HepG2 (cell line): ENCODE data around the gene PSORS1C2. TPM values are rescaled to one million over a fixed set of nuclear protein-coding genes. Genes with fewer than 3 reads are reported as not detected.

Experiments
- ATAC-seq: fragments of 200-7000 bp; cut with Tn5 transposase; 3 replicates; pipeline ENCODE4 v1.9.1; 2020; ENCODE audit warnings: mild to moderate bottlenecking, moderate library complexity
- BruUV-seq: library from RNA; stranded (reverse); fragments of 400-500 nt; replicated peaks from 2 replicates; lab custom pipeline; 2021; lab: Mats Ljungman, UMichigan
- CTCF ChIA-PET: fragments of 300-600 bp; formaldehyde crosslinking; extraction: SDS; loops from one replicate; lab custom pipeline; 2021; ENCODE audit warnings: low total read pairs, inconsistent platforms, low intra/inter-chr PET ratio; lab: Yijun Ruan, JAX
- POLR2A ChIA-PET: fragments of 350-600 bp; sonication (Branson Sonifier 250); formaldehyde crosslinking; loops from one replicate; lab custom pipeline; 2020; ENCODE audit warnings: antibody characterized with exemption, inconsistent platforms; lab: Yijun Ruan, JAX
- DNase-seq: peaks from one replicate; pipeline ENCODE4 v3.0.0-alpha.2; 2015; ENCODE audit warnings: low spot score
- FAIRE-seq: peaks from 3 replicates; lab custom pipeline; 2011; peaks lifted over from hg19 to GRCh38; lab: Jason Lieb, UNC
- H2AFZ ChIP-seq: one replicate; pipeline ENCODE4 v1.6.1; 2011; ENCODE audit warnings: low read length, inconsistent platforms
- H3K27ac ChIP-seq: fragments of 300-600 bp; 3 replicates; pipeline ENCODE4 v1.8.0; 2011; ENCODE audit warnings: mixed run types, mild to moderate bottlenecking, mixed read lengths, low read length, inconsistent platforms; ENCODE audit not compliant: insufficient read depth; ENCODE audit errors: extremely low read length
- H3K27me3 ChIP-seq, 2 experiments: fragments of 200-600 bp in 1 of 2; 2 replicates in 1 of 2; 3 replicates in 1 of 2; pipeline versions ENCODE4 v1.6.0 to v1.8.0; 2011; ENCODE audit warnings: low read length in 2 of 2, mild to moderate bottlenecking in 2 of 2, moderate library complexity in 2 of 2, inconsistent platforms in 1 of 2; ENCODE audit not compliant: insufficient read depth in 2 of 2, control insufficient read depth in 1 of 2
- H3K36me3 ChIP-seq, 2 experiments: fragments of 200-600 bp in 1 of 2; replicated peaks in 1 of 2; 2 replicates in 1 of 2; 3 replicates in 1 of 2; pipeline versions ENCODE4 v1.5.1 to v1.8.0; 2011; ENCODE audit warnings: low read length in 2 of 2, inconsistent platforms in 1 of 2; ENCODE audit not compliant: insufficient read depth in 2 of 2, control insufficient read depth in 1 of 2
- H3K4me1 ChIP-seq: 2 replicates; pipeline ENCODE4 v1.5.1; 2012; ENCODE audit warnings: low read length, inconsistent platforms; ENCODE audit not compliant: insufficient read depth
- H3K4me2 ChIP-seq: 2 replicates; pipeline ENCODE4 v1.6.0; 2011; ENCODE audit warnings: low read depth, low read length, inconsistent platforms
- H3K4me3 ChIP-seq, 3 experiments: fragments of 200-600 bp in 1 of 3; sonication (generic), shearing (Covaris generic) in 1 of 3; replicated peaks in 1 of 3; 2 replicates each; pipeline ENCODE4 v1.5.1; 2011 to 2016; ENCODE audit warnings: low read length in 3 of 3, inconsistent platforms in 2 of 3, low read depth in 2 of 3, mild to moderate bottlenecking in 2 of 3, control low read depth in 1 of 3, mixed read lengths in 1 of 3; ENCODE audit not compliant: insufficient read depth in 1 of 3
- H3K79me2 ChIP-seq: one replicate; pipeline ENCODE4 v1.6.1; 2011; ENCODE audit warnings: low read length, inconsistent platforms; ENCODE audit not compliant: insufficient read depth
- H3K9ac ChIP-seq: 2 replicates; pipeline ENCODE4 v1.6.0; 2011; ENCODE audit warnings: mild to moderate bottlenecking, low read depth, low read length, inconsistent platforms; ENCODE audit not compliant: insufficient read depth
- H3K9me3 ChIP-seq: 2 replicates; pipeline ENCODE4 v1.5.1; 2012; ENCODE audit warnings: mild to moderate bottlenecking, low read length
- H4K20me1 ChIP-seq: 2 replicates; pipeline ENCODE4 v1.6.0; 2011; ENCODE audit warnings: inconsistent platforms, mild to moderate bottlenecking, low read length, moderate library complexity; ENCODE audit not compliant: insufficient read depth
- HMG20A ChIP-seq: IDR thresholded peaks from 2 replicates; pipeline ENCODE4 v1.6.1; 2016; ENCODE audit warnings: borderline replicate concordance
- ONECUT2 ChIP-seq: sonication (generic); formaldehyde crosslinking; IDR thresholded peaks from 2 replicates; pipeline ENCODE4 v1.4.0; 2020; ENCODE audit warnings: missing genetic modification reagents
- PCBP1 ChIP-seq: fragments of 200-400 bp; formaldehyde crosslinking; IDR thresholded peaks from 2 replicates; pipeline ENCODE4 v1.6.1; 2017; ENCODE audit warnings: mild to moderate bottlenecking, low read depth, low read length, borderline replicate concordance
- PHF8 ChIP-seq: sonication (generic); formaldehyde crosslinking; IDR thresholded peaks from 2 replicates; pipeline ENCODE4 v1.5.0; 2020; ENCODE audit warnings: missing genetic modification reagents
- POLR2G ChIP-seq: fragments of 200-400 bp; formaldehyde crosslinking; IDR thresholded peaks from 2 replicates; pipeline ENCODE4 v1.6.1; 2018; ENCODE audit warnings: mild to moderate bottlenecking, low read depth, low read length, moderate library complexity
- RFXANK ChIP-seq: IDR thresholded peaks from 2 replicates; pipeline ENCODE4 v1.6.1; 2016
- SMYD3 ChIP-seq: sonication (generic); formaldehyde crosslinking; IDR thresholded peaks from 2 replicates; pipeline ENCODE4 v1.8.1; 2023; ENCODE audit warnings: mild to moderate bottlenecking, missing genetic modification reagents
- ZFY ChIP-seq: sonication (generic); formaldehyde crosslinking; IDR thresholded peaks from 2 replicates; pipeline ENCODE4 v1.4.0; 2020; ENCODE audit warnings: missing genetic modification reagents
- ZNF431 ChIP-seq: sonication (generic); formaldehyde crosslinking; IDR thresholded peaks from 2 replicates; pipeline ENCODE4 v1.9.0; 2022; ENCODE audit warnings: missing genetic modification reagents, low read depth, mild to moderate bottlenecking, borderline replicate concordance
- ZNF619 ChIP-seq: sonication (generic); formaldehyde crosslinking; IDR thresholded peaks from 2 replicates; pipeline ENCODE4 v1.4.0; 2020; ENCODE audit warnings: mild to moderate bottlenecking, missing genetic modification reagents
- ZNF766 ChIP-seq: sonication (generic); formaldehyde crosslinking; IDR thresholded peaks from 2 replicates; pipeline ENCODE4 v1.5.0; 2020; ENCODE audit warnings: missing genetic modification reagents, borderline replicate concordance
- ZNF790 ChIP-seq: sonication (generic); formaldehyde crosslinking; IDR thresholded peaks from 2 replicates; pipeline ENCODE4 v1.8.0; 2022; ENCODE audit warnings: missing genetic modification reagents, mild to moderate bottlenecking, borderline replicate concordance
- WGBS: methylation state at CpG from one replicate; pipeline ENCODE4 v1.1.6; 2017; ENCODE audit warnings: low lambda C conversion rate; 5-methylcytosine and 5-hydroxymethylcytosine counted together
- in situ Hi-C: cut with HindIII; loops from 2 replicates; pipeline ENCODE4 v1.10.0; 2017; ENCODE audit warnings: low pct_unique_long_range_greater_than_20kb; ENCODE audit not compliant: extremely low pct_ligation_motif_present
- intact Hi-C: fragments of 100-400 bp; cut with micrococcal nuclease; formaldehyde crosslinking; loops from one replicate; pipeline ENCODE4 v1.10.0; 2022; ENCODE audit not compliant: unreplicated experiment
- polyA plus RNA-seq, 8 experiments: library from polyadenylated mRNA; depleted of rRNA in 3 of 8; stranded (reverse) in 7 of 8; unstranded in 1 of 8; fragments of >200 nt; fragmentation: Illumina TruSeq in 4 of 8; extraction: Trizol in 4 of 8; gene quantifications; 2 replicates each; pipeline versions ENCODE4 v1.2.1 to v1.2.3, GENCODE V29; 2011 to 2016; ENCODE audit warnings: low read depth in 4 of 8, missing spikeins in 1 of 8, mixed read lengths in 1 of 8; ENCODE audit not compliant: insufficient read depth in 1 of 8
- total RNA-seq, 5 experiments: library from RNA; depleted of rRNA; stranded (reverse); fragments of >200 nt; fragmentation: Illumina TruSeq; extraction: Trizol; gene quantifications; 2 replicates each; pipeline ENCODE4 v1.2.3, GENCODE V29; 2016; ENCODE audit warnings: low read depth in 1 of 5
- TF ChIP-seq, protein P1 (sequence below): sonication (generic); formaldehyde crosslinking; IDR thresholded peaks from 2 replicates; pipeline ENCODE4 v1.5.1; 2020; ENCODE audit warnings: mild to moderate bottlenecking, missing genetic modification reagents
- TF ChIP-seq, protein P2 (sequence below): sonication (generic); formaldehyde crosslinking; IDR thresholded peaks from 2 replicates; pipeline ENCODE4 v1.5.0; 2020; ENCODE audit warnings: missing genetic modification reagents
- TF ChIP-seq, protein P3 (sequence below): sonication (generic); formaldehyde crosslinking; IDR thresholded peaks from 2 replicates; pipeline ENCODE4 v1.8.0; 2023; ENCODE audit warnings: mild to moderate bottlenecking, missing genetic modification reagents
- TF ChIP-seq, protein P4 (sequence below): sonication (generic); formaldehyde crosslinking; IDR thresholded peaks from 2 replicates; pipeline ENCODE4 v1.4.0; 2020; ENCODE audit warnings: missing genetic modification reagents
- TF ChIP-seq, protein P5 (sequence below): sonication (generic); formaldehyde crosslinking; IDR thresholded peaks from 2 replicates; pipeline ENCODE4 v1.4.0; 2020; ENCODE audit warnings: mild to moderate bottlenecking, missing genetic modification reagents, borderline replicate concordance

Gene PSORS1C2
- total and polyA plus RNA-seq, 2 of the 13 experiments (the other 11 are each of a cell fraction or from before 2014, with no cell fraction given): not detected

DNA sequence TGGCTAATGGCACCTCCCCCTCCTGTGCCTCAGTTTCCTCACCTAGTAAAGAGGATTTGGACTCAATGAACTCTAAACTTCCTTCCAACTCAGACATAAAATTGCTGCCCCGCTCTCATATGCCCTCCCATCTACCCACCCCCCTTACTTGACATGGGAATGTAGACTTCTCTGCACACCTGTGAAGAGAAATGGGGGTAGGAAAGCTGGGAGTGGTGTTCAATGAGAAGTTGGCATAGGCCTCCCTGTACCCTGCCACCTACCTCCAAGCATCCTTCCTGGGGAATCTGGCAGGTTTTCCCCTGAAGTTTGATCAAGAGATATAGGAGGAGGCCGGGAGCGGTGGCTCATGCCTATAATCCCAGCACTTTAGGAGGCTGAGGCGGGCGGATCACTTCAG is 35.5 kb upstream of the PSORS1C2 start:
- Histone ChIP-seq H2AFZ (no peak overlapping the region), H3K9ac (no peak overlapping the region), H3K79me2 (peaks cover 8% of the 10 kb centered on the region), H4K20me1 (peaks cover 4% of the 10 kb centered on the region; the same call in 1 of the 2 replicates), H3K4me3 (no peak overlapping the region), H3K4me1 (no peaks in the 10 kb centered on the region), H3K9me3 (no peaks in the 10 kb centered on the region), H3K36me3 (peaks cover 10 to 55% of the 10 kb centered on the region in 2 experiments), H3K27ac (no peak overlapping the region), H3K4me2 (no peak overlapping the region), H3K27me3 (no peaks in the 10 kb centered on the region)
- DNase-seq: no peak
- in situ Hi-C loops: no loop called here
- FAIRE-seq: no peak
- no peak for ATAC-seq
- intact Hi-C loops: no loop called here
- no TSS peak for BruUV-seq
- TF ChIP-seq RFXANK (CRISPR knock-in tag): no peak
- no peak for TF ChIP-seq PCBP1
- no peak for TF ChIP-seq ONECUT2 (CRISPR knock-in tag)
- TF ChIP-seq, protein P1, sequence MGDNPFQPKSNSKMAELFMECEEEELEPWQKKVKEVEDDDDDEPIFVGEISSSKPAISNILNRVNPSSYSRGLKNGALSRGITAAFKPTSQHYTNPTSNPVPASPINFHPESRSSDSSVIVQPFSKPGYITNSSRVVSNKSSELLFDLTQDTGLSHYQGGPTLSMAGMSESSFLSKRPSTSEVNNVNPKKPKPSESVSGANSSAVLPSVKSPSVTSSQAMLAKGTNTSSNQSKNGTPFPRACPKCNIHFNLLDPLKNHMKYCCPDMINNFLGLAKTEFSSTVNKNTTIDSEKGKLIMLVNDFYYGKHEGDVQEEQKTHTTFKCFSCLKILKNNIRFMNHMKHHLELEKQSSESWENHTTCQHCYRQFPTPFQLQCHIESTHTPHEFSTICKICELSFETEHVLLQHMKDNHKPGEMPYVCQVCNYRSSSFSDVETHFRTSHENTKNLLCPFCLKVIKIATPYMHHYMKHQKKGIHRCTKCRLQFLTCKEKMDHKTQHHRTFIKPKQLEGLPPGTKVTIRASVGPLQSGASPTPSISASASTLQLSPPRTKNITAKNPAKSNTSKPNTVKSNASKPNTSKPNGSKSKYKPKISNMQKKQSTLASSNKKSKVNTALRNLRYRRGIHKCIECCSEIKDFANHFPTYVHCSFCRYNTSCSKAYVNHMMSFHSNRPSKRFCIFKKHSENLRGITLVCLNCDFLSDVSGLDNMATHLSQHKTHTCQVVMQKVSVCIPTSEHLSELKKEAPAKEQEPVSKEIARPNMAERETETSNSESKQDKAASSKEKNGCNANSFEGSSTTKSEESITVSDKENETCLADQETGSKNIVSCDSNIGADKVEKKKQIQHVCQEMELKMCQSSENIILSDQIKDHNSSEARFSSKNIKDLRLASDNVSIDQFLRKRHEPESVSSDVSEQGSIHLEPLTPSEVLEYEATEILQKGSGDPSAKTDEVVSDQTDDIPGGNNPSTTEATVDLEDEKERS (CRISPR knock-in tag): no peak
- TF ChIP-seq, protein P2, sequence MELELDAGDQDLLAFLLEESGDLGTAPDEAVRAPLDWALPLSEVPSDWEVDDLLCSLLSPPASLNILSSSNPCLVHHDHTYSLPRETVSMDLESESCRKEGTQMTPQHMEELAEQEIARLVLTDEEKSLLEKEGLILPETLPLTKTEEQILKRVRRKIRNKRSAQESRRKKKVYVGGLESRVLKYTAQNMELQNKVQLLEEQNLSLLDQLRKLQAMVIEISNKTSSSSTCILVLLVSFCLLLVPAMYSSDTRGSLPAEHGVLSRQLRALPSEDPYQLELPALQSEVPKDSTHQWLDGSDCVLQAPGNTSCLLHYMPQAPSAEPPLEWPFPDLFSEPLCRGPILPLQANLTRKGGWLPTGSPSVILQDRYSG (CRISPR knock-in tag): no peak
- TF ChIP-seq ZNF766 (CRISPR knock-in tag): no peak
- TF ChIP-seq ZNF790: no peak
- TF ChIP-seq POLR2G: no peak
- TF ChIP-seq HMG20A (CRISPR knock-in tag): no peak
- no peak for TF ChIP-seq PHF8 (CRISPR knock-in tag)
- no peak for TF ChIP-seq ZNF619 (CRISPR knock-in tag)
- TF ChIP-seq, protein P3, sequence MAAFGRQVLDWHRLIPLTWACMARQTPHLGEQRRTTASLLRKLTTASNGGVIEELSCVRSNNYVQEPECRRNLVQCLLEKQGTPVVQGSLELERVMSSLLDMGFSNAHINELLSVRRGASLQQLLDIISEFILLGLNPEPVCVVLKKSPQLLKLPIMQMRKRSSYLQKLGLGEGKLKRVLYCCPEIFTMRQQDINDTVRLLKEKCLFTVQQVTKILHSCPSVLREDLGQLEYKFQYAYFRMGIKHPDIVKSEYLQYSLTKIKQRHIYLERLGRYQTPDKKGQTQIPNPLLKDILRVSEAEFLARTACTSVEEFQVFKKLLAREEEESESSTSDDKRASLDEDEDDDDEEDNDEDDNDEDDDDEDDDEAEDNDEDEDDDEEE: no peak
- TF ChIP-seq, protein P4, sequence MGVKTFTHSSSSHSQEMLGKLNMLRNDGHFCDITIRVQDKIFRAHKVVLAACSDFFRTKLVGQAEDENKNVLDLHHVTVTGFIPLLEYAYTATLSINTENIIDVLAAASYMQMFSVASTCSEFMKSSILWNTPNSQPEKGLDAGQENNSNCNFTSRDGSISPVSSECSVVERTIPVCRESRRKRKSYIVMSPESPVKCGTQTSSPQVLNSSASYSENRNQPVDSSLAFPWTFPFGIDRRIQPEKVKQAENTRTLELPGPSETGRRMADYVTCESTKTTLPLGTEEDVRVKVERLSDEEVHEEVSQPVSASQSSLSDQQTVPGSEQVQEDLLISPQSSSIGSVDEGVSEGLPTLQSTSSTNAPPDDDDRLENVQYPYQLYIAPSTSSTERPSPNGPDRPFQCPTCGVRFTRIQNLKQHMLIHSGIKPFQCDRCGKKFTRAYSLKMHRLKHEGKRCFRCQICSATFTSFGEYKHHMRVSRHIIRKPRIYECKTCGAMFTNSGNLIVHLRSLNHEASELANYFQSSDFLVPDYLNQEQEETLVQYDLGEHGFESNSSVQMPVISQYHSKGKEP (CRISPR knock-in tag): no peak
- TF ChIP-seq SMYD3 (CRISPR knock-in tag): no peak
- TF ChIP-seq, protein P5, sequence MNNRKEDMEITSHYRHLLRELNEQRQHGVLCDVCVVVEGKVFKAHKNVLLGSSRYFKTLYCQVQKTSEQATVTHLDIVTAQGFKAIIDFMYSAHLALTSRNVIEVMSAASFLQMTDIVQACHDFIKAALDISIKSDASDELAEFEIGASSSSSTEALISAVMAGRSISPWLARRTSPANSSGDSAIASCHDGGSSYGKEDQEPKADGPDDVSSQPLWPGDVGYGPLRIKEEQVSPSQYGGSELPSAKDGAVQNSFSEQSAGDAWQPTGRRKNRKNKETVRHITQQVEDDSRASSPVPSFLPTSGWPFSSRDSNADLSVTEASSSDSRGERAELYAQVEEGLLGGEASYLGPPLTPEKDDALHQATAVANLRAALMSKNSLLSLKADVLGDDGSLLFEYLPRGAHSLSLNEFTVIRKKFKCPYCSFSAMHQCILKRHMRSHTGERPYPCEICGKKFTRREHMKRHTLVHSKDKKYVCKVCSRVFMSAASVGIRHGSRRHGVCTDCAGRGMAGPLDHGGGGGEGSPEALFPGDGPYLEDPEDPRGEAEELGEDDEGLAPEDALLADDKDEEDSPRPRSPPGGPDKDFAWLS (CRISPR knock-in tag): no peak
- TF ChIP-seq ZFY (CRISPR knock-in tag): no peak
- no peak for TF ChIP-seq ZNF431 (CRISPR knock-in tag)
- ChIA-PET CTCF (no interaction called here), POLR2A (no interaction called here)
- 77% methylated on average over 5 of the region's 5 CpGs for WGBS
